AG04450 (cell line): Measurements from ENCODE around the gene IGF2R. TPM values are rescaled to one million over a fixed set of nuclear protein-coding genes. Genes with fewer than 3 reads are reported as not detected.
A peak's percentile ranks its signal among the peaks of the same experiment; 100 is the strongest.

ENCODE experiments used
- CTCF ChIA-PET: fragments of 300-600, 350-600 bp; formaldehyde crosslinking; extraction: SDS; loops from one replicate; lab custom pipeline; 2022; ENCODE audit warnings: antibody characterized with exemption, inconsistent platforms; lab: Charles Lee
- POLR2A ChIA-PET: fragments of 350-600 bp; formaldehyde crosslinking; extraction: SDS; loops from one replicate; lab custom pipeline; 2021; ENCODE audit warnings: antibody characterized with exemption, inconsistent platforms; lab: Yijun Ruan, JAX
- DNase-seq: peaks from one replicate; pipeline ENCODE4 v3.0.0-alpha.2; 2011; ENCODE audit warnings: low read depth, low spot score
- H3K27ac ChIP-seq: one replicate; pipeline ENCODE4 v1.5.1; 2012; ENCODE audit warnings: low read depth, low read length, control low read depth
- H3K27me3 ChIP-seq: one replicate; pipeline ENCODE4 v1.6.0; 2012; ENCODE audit warnings: low read length; ENCODE audit not compliant: control insufficient read depth, insufficient read depth
- H3K4me3 ChIP-seq: 2 replicates; pipeline ENCODE4 v1.5.1; 2011; ENCODE audit warnings: mild to moderate bottlenecking, low read depth, low read length, control low read depth
- H3K9me3 ChIP-seq: 2 replicates; pipeline ENCODE4 v1.5.1; 2012; ENCODE audit warnings: low read length; ENCODE audit not compliant: control insufficient read depth, insufficient read depth
- CTCF ChIP-seq: IDR thresholded peaks from 2 replicates; pipeline ENCODE4 v1.5.1; 2011; ENCODE audit warnings: low read depth, low read length, control low read depth, inconsistent platforms
- polyA plus RNA-seq: library from polyadenylated mRNA; depleted of rRNA; stranded (reverse); fragments of >200 nt; gene quantifications from 2 replicates; pipeline ENCODE4 v1.2.3, GENCODE V29; 2011

The IGF2R gene
- polyA plus RNA-seq, 1 experiment, result 40.9 TPM

- TF ChIP-seq CTCF, result no peak
- Histone ChIP-seq H3K9me3 (no peaks in the 10 kb centered on the region), H3K27ac (peak overlapping the region; percentile 49), H3K4me3 (no peak overlapping the region), H3K27me3 (no peaks in the 10 kb centered on the region)
- ChIA-PET CTCF (interaction anchor here (1.0 to 1.2 kb wide), 2 partner anchors 63 to 419 kb away, joined by 3 to 4 read pairs; no protein-coding TSS in a partner anchor), POLR2A (no interaction called here)
- DNase-seq, result peak; percentile 34
Observed at GRCh38 chr6:160036790-160037206, 67.9 kb downstream of the IGF2R start.

GRCh38 chr6:160038479-160038878 is 69.6 kb downstream of the IGF2R start:
- POLR2A ChIA-PET, result no interaction called here

GRCh38 chr6:160039441-160039840 is 70.6 kb downstream of the IGF2R start:
- TF ChIP-seq CTCF, result no peak
- Histone ChIP-seq H3K4me3 (no peak overlapping the region), H3K9me3 (no peaks in the 10 kb centered on the region), H3K27me3 (no peaks in the 10 kb centered on the region), H3K27ac (no peak overlapping the region)
- CTCF ChIA-PET, result no interaction called here
- DNase-seq, result no peak
- POLR2A ChIA-PET, result no interaction called here

More at GRCh38 chr6:160038479-160038878, 69.6 kb downstream of the IGF2R start:
- no peak for TF ChIP-seq CTCF
- H3K4me3 ChIP-seq, result no peak overlapping the region
- no peaks in the 10 kb centered on the region for H3K27me3 ChIP-seq
- no peak for DNase-seq
- no peak overlapping the region for H3K27ac ChIP-seq
- CTCF ChIA-PET, result interaction anchor here (0.9 to 1.1 kb wide), 2 partner anchors 9 to 175 kb away, joined by 4 read pairs; no protein-coding TSS in a partner anchor
- no peaks in the 10 kb centered on the region for H3K9me3 ChIP-seq

GRCh38 chr6:160040055-160040454 is 71.2 kb downstream of the IGF2R start:
- TF ChIP-seq CTCF, result no peak
- ChIA-PET POLR2A (no interaction called here), CTCF (no interaction called here)
- no peak for DNase-seq
- Histone ChIP-seq H3K4me3 (no peak overlapping the region), H3K9me3 (no peaks in the 10 kb centered on the region), H3K27ac (no peak overlapping the region), H3K27me3 (no peaks in the 10 kb centered on the region)

GRCh38 chr6:160040527-160041264 is 71.8 kb downstream of the IGF2R start:
- DNase-seq, result no peak
- H3K9me3 ChIP-seq, result no peaks in the 10 kb centered on the region
- no peak overlapping the region for H3K4me3 ChIP-seq
- no peak for TF ChIP-seq CTCF
- CTCF ChIA-PET, result no interaction called here
- H3K27me3 ChIP-seq, result no peaks in the 10 kb centered on the region
- POLR2A ChIA-PET, result no interaction called here
- H3K27ac ChIP-seq, result no peak overlapping the region
